ENCODE data around the gene MAP4K2. TPM values are rescaled to one million over a fixed set of nuclear protein-coding genes. Genes with fewer than 3 reads are reported as not detected.

Gene MAP4K2
- total RNA-seq = 10 to 100 TPM in 1 of 4 donors, 1 to 10 TPM in 3; 4.3 to 14.8 (median 6.2) TPM

GRCh38 chr11:64803158-64803845, at the start of gene MAP4K2:
Gene MAP4K2, minus strand, starts transcription at chr11:64803214. Its CDS starts 65 bp downstream, at chr11:64803149.
- in situ Hi-C loops (cut with MboI; ENCODE audit: low sequenced_read_pairs in 4 of 4) = no loop called here
- Histone ChIP-seq H3K9me3 (no peaks in the 10 kb centered on the region), H3K27me3 (no peaks in the 10 kb centered on the region), H3K4me3 (peak within 1 kb of the TSS; percentile 69 to 80 (median 77)), H3K27ac (peak within 1 kb of the TSS; percentile 85 to 91 (median 89)), H3K4me1 (peaks cover 12 to 16% of the 10 kb centered on the region in 2 donors), H3K36me3 (peaks cover 0 to 28% of the 10 kb centered on the region in 2 donors)
- TF ChIP-seq, protein P1, sequence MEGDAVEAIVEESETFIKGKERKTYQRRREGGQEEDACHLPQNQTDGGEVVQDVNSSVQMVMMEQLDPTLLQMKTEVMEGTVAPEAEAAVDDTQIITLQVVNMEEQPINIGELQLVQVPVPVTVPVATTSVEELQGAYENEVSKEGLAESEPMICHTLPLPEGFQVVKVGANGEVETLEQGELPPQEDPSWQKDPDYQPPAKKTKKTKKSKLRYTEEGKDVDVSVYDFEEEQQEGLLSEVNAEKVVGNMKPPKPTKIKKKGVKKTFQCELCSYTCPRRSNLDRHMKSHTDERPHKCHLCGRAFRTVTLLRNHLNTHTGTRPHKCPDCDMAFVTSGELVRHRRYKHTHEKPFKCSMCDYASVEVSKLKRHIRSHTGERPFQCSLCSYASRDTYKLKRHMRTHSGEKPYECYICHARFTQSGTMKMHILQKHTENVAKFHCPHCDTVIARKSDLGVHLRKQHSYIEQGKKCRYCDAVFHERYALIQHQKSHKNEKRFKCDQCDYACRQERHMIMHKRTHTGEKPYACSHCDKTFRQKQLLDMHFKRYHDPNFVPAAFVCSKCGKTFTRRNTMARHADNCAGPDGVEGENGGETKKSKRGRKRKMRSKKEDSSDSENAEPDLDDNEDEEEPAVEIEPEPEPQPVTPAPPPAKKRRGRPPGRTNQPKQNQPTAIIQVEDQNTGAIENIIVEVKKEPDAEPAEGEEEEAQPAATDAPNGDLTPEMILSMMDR (IDR thresholded peaks at IDR 0.05 in 4 of 5, conservative IDR thresholded peaks at IDR 0.05 in 1 of 5) = peak in 2 of 5 experiments; percentile 25 to 29
- TF ChIP-seq POLR2A (IDR thresholded peaks at IDR 0.05) = peak; percentile 21 to 28
- DNase-seq (peak; percentile 73 to 85), ATAC-seq (peak; percentile 91 to 93)
- intact Hi-C loops (cut with DNase I; ENCODE audit: low total_unique reads) = loop anchor here (1.0 kb wide), 1 partner anchor 25 kb away; the partner anchor contains the start of gene SF1

DNA sequence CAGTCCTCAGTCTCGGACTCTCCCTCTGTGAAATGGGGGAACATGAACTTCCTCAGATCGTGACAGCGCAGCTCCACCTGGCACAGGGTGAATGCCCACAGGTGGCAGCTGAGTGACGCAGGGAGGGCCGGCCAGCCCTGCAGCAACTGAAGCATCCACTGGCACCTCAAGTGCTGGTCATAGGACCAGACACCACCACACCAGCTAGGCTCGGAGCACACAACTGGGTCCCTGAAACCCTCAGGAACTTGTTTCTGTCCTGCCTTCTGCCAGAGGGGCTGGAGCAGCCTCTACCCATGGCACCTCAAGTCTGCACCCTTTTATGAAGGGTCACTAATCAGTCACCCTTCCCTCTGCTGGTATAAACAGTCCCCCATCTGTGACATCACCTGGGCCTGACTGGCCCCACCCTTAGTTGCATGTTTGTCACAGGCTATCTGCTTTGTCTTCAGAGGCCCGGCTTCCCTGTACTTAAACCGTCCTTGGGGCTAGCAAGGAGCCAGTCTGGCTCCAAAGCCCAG, 48.9 kb upstream of the MAP4K2 start:
- H3K4me1 ChIP-seq = peaks cover 79 to 84% of the 10 kb centered on the region in 2 donors
- no peaks in the 10 kb centered on the region for H3K9me3 ChIP-seq
- ATAC-seq (no peak), DNase-seq (no peak)
- TF ChIP-seq POLR2A (IDR thresholded peaks at IDR 0.05) = no peak
- TF ChIP-seq, protein P1 (IDR thresholded peaks at IDR 0.05 in 4 of 5, conservative IDR thresholded peaks at IDR 0.05 in 1 of 5) = no peak
- H3K36me3 ChIP-seq = no peaks in the 10 kb centered on the region
- intact Hi-C loops (cut with DNase I; ENCODE audit: low total_unique reads) (loop anchor here (10.0 kb wide), 1 partner anchor 263 kb away; the partner anchor contains the start of genes TM7SF2 and ZNHIT2), in situ Hi-C loops (cut with MboI; ENCODE audit: low sequenced_read_pairs in 4 of 4) (no loop called here)
- H3K27ac ChIP-seq = peak overlapping the region; percentile 33 to 94 (median 62)
- no peak overlapping the region for H3K4me3 ChIP-seq
- H3K27me3 ChIP-seq = no peaks in the 10 kb centered on the region

DNA sequence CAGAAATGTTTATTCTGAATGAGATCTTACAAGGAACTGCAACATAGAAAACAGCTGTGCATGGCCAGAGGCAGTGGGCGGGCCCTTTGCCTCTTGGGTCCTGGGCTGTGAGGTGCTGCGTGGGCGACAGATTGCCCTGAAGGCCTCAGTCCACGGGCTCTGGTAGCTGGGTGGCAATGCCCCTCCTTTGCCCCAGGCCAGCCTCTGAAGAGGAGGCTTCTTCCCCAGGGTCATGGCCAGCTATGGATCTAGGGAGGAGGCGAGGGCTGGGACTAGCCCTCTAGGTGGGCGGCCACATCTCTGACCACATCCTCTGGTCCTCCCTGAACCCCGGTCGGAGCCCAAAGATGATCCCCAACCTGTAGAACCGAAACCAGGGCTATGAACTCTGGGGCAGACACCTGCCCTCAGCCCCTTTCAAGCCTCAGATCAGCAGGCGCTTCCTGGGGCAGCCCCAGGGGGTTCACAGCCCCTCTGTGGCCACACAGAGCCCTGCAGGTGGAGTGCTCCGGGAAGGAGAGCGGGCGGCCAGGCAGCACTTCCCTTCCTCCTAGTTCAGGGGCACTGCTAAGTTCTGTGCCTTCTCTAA, 48.1 kb upstream of the MAP4K2 start:
- peaks cover 71 to 76% of the 10 kb centered on the region in 2 donors for H3K4me1 ChIP-seq
- H3K4me3 ChIP-seq = no peak overlapping the region
- no peaks in the 10 kb centered on the region for H3K36me3 ChIP-seq
- H3K27me3 ChIP-seq = no peaks in the 10 kb centered on the region
- peak overlapping the region; percentile 33 to 65 (median 62) for H3K27ac ChIP-seq
- TF ChIP-seq, protein P1 (IDR thresholded peaks at IDR 0.05 in 4 of 5, conservative IDR thresholded peaks at IDR 0.05 in 1 of 5) = peak in 1 of 5 experiments; percentile 9
- no peak for TF ChIP-seq POLR2A (IDR thresholded peaks at IDR 0.05)
- ATAC-seq (no peak), DNase-seq (no peak)
- in situ Hi-C loops (cut with MboI; ENCODE audit: low sequenced_read_pairs in 4 of 4) = no loop called here
- intact Hi-C loops (cut with DNase I; ENCODE audit: low total_unique reads) = loop anchor here (10.0 kb wide), 1 partner anchor 264 kb away; the partner anchor contains the start of genes TM7SF2 and ZNHIT2
- H3K9me3 ChIP-seq = no peaks in the 10 kb centered on the region

DNA sequence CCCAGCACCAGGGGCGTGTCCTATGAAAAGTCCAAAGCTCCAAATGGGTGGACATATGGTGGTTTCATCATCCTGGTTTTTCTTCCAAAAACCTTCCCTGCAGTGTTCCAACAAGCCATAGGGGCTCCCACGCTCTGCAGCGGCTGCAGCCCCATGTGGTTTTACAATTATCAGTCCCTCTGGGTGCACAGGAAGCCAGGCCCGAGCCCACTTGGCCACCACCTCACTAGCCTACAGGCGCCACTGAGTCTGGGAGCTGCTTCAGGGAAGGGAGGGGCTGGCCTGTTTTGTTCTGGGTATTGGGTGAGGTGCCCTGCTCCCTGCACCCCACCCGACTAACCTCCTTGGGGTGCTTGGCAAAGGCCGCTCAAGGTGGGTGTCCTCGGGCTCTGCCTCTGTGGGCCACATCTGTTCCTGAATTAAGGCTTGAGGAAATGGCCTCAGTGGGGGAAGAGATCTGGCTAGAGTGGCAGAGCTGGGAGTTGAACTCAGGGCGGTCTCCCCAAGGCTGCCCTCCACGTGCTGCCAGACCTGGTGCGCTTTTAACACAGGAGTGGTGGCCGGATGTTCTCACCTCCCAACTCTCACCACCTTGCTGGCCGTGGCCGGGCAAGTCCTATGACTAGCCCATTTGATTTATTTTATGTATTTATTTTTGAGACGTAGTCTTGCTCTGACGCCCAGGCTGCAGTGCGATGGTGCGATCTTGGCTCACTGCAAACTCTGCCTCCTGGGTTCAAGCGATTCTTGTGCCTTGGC, 46.8 kb upstream of the MAP4K2 start:
- in situ Hi-C loops (cut with MboI; ENCODE audit: low sequenced_read_pairs in 4 of 4) = loop anchor here (5.0 kb wide), 2 partner anchors 38 to 43 kb away; no protein-coding TSS in a partner anchor
- peaks cover 58 to 63% of the 10 kb centered on the region in 2 donors for H3K4me1 ChIP-seq
- intact Hi-C loops (cut with DNase I; ENCODE audit: low total_unique reads) = loop anchor here (5.0 to 10.0 kb wide), 3 partner anchors 148 to 265 kb away; partner anchors contain the start of genes ARL2, BATF2, TM7SF2 and ZNHIT2
- H3K36me3 ChIP-seq = no peaks in the 10 kb centered on the region
- no peaks in the 10 kb centered on the region for H3K9me3 ChIP-seq
- TF ChIP-seq, protein P1 (IDR thresholded peaks at IDR 0.05 in 4 of 5, conservative IDR thresholded peaks at IDR 0.05 in 1 of 5) = peak in 3 of 5 experiments; percentile 8 to 30 (median 22)
- no peak for TF ChIP-seq POLR2A (IDR thresholded peaks at IDR 0.05)
- peaks cover 0 to 2% (median 0%) of the 10 kb centered on the region in 3 donors for H3K27me3 ChIP-seq
- peak overlapping the region; percentile 48 to 72 (median 58) for H3K27ac ChIP-seq
- ATAC-seq = no peak
- H3K4me3 ChIP-seq = no peak overlapping the region
- DNase-seq = no peak
